Inflammatory macrophage treated with lipopolysaccharide for 1 hour (primary cell): ENCODE data around the gene KIAA0930.
A peak's percentile ranks its signal among the peaks of the same experiment; 100 is the strongest.
"Not testable (repeated sequence)": the region's sequence is repeated elsewhere in the genome, so short reads cannot be mapped to it uniquely, and the experiment has no call there.

Experiments
- DNase-seq, 2 donors: peaks; one replicate each; pipeline ENCODE4 v3.0.0-alpha.2; 2020 to 2022

Gene KIAA0930

DNA sequence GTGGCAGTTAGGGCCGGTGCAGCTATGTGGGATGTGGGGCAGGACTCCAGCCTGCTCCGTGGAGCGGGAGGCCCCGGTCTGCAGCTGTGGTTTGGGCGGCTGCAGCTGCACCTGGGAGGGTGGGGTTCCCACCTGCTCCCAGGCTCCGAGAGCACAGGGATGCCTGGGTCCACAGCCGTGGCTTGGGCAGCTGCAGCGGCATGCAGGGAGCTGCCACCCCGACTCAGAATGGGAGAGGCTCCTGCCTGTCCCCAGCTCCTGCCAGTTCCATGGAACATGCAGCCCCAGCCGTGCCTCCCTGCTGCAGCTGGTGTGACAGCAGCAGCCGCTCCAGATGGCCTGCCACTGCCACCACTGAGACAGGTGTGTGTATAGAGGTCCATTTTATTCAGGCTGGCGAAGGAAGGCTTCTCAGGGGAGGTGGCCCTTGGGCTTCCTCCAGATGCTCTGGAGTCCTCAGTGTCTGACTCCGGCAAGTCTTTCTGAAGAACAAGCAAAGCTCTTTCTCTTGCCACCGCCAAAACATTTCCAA is 22.3 kb upstream of the KIAA0930 start:
- no peak for DNase-seq

DNA sequence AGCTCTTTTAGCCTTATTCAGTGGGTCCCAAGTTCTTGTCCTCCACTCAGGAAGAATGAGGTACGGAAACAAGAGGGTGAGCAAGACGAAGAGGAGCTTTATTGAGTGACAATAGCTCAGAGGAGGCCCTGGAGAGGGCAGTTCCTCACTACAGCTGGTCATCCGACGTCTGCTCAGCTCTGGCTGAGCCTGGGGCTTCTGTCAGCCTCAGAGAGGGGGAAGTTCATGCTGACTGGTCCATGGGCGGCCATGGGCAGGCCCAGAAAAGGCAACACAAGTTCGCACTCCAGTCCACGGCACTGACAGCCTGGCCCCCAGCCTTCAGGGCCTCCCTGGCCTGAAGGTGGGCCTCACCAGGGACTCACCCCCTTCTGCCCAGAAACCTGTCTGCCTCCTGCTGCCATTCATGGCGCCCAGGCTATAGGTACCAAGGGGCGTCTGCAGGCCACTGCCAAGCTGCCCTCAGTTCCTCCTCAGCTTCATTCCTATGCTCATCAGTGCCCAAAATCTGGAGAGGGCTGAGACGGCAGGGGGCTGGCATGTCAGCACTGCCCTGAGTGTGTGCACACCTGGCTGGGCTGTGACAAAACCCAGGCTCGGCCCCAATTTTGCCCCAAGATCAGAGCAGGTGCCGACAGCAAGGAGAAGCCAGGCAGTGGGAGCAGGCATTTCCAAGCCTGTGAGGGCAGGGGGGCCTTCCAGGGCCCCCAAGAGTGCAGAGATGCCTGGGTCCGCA is 21.7 kb upstream of the KIAA0930 start:
- DNase-seq, result peak; percentile 57 to 63

DNA sequence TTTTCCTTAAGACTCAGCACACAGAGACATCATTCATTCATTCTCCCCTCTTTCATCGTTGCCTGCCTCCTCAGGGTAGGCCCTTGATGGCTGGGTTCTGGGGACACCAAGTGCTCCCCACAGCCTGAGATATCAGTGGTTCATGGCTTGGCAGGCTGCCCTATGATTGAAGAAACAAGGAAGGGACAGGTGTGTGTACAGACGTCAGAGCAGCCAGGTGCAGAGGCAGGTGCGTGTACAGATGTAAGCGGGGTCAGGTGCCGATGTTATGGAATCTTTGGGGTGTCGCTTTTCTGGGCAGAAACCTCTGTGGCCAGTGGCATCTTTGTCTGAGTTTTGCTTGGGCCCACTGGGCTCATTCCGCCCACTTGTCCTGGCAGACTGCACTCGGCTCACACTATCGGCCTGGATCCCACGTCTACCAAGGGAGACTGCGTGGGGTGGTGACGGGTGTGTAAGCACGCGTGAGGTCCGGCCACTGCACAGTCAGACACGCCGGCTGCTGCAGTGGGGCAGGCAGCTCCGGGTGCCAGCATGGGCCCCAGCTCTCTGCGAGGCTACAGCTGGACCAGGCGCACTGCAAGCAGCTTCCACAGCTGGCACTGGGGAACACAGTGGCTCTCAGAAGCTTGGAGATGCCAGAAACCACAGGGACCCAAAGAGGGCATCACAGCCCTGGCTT is 20.9 kb upstream of the KIAA0930 start:
- no peak for DNase-seq

DNA sequence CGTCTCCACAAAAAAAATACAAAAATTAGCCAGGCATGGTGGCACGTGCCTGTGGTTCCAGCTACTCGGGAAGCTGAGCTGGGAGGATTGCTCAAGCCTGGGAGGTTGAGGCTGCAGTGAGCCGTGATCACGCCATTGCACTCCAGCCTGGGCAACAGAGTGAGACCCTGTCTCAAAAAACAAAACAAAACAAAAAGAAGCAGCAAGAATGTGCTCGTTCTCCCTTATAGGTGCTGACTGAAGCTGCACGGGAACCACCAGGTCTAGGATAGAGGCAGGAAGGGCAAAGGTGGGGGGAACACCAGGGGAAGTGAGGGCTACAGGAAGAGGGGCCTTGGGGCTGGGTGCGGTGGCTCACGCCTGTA is 19.7 kb upstream of the KIAA0930 start:
- not testable (repeated sequence) for DNase-seq

DNA sequence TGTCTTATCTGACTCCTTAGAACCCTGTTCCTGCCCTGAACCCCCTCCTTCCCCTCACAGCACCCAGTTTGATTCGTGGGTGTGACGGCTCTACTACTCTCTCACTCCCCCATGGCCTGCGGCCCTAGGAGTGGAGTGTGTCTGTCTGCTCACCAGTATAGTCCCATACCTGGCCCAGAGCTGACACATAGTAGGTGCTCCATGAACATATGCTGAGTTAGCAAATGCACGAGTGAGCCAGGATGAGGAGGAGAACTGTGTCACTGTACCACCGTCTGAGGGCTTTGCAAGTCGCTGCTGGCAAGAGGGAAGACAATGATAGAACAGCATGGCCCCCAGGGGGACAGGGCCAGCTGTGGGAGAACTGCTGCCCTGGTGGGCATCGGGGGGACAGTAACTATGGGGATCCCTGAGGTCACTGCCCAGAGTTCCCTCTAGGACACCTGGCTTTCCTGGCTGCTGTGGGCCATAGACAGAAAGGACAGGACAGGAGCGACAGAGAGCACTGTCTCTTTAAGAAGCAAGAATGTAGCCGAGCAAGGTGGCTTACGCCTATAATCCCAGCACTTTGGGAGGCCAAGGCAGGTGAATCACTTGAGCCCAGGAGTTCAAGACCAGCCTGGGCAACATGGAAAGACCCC is 19.2 kb upstream of the KIAA0930 start:
- no peak for DNase-seq

DNA sequence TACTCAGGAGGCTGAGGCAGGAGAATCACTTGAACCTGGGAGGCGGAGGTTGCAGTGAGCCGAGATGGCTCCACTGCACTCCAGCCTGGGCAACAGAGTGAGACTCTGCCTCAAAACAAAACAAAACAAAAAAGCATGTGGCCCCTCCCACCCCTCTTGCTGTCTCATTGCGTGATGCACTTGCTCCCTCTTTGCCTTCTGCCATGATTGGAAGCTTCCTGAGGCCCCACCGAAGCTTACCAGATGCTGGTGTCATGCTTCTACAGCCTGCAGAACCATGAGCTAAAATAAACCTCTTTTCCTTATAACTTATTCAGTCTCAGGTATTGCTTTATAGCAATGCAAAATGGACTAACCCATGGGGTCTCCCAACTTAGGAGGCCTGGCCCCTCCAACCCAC is 17.2 kb upstream of the KIAA0930 start:
- not testable (repeated sequence) for DNase-seq

DNA sequence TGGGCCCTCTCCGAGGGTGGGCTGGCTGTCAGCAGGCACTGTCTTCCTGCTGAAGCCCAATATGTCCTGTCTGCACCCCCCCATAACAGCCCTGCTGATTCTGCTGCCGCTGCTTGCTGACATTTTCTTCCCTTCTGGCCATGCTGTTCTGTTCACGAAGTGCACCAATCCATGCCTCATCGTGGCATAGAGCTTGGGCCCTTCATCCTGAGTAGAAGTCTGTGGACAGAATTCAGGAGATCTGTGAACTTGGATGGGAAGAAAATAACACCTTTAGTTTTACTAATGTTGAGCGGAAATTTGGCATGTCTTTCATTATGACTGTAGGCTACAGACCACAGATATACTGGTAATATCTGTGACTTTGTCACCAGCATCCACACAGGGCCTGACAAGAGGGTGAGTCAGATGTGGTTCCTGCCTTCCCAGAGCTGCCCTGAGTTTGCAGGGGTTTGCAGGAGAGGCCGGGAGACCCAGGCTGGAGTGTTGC is 14.1 kb upstream of the KIAA0930 start:
- no peak for DNase-seq

DNA sequence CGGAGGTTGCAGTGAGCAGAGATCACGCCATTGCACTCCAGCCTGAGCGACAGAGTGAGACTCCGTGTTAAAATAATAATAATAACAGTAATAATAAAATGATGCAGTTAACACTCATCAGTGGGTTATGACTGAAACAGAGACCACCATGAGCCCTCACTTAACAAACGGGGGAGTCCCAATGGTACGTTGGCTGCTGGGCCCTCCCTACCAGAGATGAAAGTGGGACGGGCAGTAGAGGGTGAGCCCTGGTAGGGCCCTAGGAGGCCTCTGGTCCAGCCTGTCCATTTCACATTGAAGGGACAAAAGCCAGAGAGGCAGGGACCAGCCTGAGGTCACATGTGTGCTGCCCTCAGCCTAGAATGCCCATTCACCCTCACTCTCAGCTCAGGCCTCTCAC is 13.7 kb upstream of the KIAA0930 start:
- DNase-seq, result no peak

DNA sequence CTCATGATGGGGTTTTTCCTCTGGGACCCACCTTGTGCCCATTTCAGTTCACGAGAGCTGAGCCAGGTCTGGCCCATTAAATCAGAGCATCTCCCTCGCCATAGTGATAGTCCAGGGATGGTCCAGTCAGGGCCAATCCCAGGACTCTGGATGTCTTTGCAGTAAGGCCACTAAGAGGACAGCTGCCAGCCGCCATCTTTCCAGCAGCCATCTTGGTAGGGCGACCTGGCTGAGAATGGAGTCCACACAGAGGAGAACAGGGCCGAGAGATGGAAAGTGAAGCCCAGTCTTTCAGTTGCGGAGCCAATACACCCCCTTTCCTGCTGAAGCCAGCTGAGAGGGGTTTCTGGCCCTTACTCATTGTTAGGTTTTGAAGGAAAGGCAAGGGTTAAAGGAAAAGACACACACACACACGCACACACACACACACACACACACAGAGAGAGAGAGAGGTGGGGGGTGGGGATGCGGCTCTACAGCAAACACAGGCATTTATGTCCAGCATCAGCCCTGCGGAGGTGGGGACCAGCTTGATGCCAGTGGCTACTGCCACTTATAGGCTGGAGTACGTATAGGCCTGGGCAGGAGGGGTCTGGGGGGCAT is 12.4 kb upstream of the KIAA0930 start:
- DNase-seq, result no peak

DNA sequence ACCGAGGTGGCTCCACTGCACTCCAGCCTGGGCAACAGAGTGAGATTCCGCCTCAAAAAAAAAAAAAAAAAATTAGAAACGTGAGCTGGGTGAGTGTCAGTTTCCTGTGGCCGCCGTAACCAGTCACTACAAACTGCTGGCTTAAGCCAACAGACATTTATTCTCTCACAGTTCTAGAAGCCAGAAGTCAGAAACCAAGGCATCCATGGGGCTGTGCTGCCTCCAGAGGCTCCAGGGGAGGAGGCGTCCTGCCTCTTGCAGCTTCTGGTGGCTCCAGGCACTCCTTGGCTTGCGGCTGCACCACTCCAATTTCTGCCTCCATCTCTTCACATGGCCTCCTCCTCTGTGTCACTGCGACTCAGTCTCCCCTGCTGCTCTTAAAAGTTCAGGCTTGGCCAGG is 11.1 kb upstream of the KIAA0930 start:
- DNase-seq, result no peak

DNA sequence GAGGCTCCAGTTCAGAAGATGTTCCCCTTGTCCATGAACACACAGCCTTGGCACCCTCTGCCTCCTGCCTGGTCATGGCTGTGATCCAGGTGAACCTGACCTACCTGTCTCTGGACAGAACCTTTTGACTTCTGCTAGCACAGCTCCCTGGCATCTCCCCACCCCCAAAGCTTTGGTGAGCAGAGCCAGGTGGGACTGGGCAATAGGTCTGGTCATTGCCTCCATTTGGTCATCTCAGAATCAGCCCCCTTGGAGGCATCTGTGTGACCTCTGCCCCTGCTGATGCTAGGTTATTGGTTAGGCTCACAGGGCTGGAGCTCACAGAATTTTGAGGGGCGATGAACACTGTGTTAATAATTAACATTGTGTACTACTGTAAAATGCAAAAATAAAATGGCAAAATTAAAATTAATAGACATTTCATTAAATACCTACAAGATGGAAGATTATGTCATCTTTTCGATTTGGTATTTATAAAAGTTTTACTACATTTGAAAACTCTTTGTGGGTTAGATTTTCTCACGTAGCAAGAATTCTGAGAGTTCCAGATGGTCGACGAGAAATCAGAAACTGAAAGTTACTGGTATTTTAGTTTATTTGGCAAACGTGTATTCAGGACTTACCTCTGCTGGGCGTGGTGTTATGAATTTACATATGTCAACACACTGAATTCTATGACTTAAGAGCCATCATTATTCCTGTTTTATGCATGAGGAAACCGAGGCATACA is 8.3 kb upstream of the KIAA0930 start:
- DNase-seq, result no peak

DNA sequence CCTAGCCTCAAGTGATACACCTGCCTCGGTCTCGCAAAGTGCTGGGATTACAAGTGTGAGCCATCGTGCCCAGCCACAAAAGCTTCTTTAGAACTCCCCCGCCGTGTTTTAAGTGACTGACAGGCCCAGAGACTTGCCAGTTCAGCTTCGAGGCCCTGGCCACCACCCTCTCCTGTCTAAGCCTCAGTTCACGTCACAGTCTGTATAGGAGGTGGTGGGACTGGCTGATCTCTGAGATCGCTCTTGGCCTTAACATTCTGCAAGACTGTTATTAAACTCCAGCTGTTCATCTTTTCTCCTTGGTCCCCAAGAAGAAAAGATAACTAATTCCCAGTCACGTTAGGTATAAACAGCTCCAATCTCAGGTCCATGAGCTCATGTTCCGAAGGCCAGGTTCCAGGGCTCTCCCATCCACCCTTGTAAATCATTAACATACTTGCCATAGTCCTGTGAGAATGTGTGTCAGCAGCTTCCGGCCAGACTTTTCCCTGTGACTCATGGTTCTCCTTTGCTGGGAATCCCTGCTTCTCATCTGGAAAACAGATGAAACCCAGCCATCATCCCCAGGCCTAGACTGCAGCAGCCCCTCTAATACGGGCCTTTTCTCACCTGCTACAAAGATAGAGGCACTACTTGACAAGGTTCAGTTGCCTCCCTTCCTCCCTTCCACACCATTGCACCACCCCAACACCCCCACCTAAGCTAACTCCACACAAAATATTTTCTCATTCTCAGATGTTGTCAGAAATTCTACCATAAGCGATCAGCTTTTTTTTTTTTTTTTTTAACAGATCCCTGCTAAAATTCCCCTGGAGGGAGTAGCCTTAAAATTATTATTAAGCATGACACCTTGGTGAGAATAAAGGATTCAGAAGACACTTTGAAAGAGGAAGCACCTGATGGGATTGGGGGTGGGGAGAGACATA is 5.6 kb upstream of the KIAA0930 start:
- peak in 1 of 2 donors; percentile 41 for DNase-seq

DNA sequence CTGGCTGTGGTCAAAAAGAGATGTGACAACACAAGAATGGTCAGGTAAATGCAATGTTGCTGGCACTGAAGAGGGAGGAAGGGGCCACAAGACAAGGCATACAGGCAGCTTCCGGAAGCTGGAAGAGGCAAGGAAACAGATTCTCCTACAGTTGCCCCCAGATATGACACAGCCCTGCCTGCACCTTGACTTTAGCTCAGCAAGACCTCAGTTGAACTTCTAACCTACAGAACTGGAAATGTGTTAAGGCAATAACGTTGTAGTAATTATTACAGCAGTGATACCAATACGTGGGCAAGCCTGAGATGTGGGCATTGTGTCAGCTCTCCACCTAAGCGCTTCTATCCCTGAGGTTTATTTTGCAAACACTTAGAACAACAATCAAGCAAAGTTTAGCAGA is 4.2 kb upstream of the KIAA0930 start:
- DNase-seq, result no peak

DNA sequence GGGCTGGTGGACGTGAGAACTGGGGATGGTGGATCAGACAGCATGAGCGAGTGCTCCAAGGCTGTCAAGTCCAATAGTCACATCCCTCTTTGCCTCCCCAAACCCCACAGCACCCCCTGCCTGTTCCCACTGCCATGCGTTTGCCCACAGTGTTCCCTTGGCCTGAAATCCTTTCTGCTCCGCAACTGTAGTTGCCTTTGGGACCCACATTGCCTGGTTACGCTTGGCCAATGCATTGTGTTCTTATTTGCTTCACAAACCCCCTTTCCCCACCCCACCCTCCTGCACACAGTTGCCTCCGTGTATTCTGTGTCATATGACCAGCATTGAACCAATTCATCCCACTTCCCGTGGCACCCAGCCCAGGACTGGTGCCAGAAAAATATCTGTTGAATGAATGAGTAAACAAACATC is 2.1 kb upstream of the KIAA0930 start:
- DNase-seq, result no peak

DNA sequence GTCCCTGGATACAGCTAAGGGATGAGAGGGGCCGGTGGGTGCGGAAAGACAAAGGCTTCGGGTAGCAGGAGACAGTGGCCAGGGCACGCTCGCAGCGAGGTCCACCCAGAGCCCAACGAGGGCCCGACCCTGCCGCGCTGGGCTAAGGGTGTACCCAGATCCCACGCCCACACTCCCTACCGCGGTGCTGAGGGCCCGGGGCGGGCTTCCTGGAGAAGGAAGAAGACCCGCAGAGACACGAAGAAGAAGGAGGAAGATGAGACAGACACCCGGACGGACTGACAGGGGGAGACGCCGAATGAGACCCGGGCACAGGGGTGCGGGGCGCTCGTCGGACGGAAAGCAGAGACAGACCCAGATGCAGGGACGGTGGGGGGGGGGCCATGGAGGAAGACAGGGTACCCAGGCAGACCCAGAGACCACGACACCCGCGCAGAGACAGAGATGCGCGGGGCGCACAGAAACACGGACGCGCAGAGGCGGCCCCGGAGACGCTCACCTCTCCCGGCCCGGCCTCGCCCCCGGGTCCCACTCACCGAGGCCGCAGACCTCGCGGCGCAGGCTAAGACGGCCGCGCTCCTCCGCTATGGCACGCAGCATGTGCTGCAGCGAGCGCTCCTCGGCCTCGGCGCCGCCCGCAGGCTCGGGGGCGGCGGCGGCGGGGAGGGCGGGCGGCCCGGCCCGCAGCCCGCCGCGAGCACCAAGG is 437 bp downstream of the KIAA0930 start:
- DNase-seq, result peak; percentile 45 to 50

DNA sequence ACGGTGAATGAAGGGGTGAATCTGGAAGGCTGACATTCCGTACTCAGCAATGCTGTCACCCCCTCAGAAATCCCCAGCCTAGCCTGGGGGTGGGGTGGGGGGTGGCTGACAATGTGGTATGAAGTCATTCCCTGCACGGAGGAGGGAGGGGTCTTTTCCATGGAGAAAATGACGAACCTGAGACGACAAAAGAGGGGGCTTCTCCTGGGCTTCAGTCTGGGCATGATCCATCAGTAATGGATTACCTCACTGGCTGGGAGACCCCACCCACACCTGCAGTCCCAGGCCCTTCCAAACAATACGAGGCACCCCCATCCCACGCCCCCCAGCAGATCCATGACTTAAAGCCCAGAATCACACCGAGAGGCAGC is 1.0 kb downstream of the KIAA0930 start:
- no peak for DNase-seq

DNA sequence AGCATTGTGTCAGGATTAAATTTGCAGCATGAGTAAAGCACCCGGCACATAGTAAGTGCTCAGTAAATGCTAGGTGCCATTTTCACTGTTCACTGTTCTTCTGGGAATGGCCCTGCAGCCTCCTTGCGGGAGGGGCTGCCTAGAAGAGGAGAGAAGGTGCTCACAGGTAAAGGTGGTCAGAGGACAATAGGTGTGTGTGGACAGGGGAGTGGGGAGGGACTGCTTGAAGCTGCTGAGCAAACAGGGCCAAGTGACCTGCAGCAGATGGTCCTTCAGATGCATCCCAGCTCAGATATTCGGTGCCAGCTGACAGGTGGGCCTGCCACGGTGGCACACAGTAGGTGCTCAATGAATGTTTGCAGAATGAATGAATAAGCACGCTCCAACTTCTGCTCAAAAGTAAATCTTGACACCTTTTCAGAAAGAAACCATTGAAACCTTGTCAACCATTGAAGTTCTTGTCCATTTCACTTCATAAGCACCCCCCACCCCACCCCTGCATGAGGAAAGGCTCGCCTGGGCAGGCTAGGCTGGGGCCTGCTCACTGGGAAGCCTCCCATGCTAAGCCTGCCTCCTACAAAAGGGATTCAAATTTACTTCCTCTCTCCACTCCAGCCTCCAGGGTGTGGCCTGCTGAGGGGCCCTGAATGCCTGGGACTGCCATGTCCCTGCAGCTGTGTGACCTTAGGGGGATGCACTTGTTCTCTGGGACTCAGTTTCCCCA is 1.6 kb downstream of the KIAA0930 start:
- DNase-seq, result peak; percentile 55 to 67

DNA sequence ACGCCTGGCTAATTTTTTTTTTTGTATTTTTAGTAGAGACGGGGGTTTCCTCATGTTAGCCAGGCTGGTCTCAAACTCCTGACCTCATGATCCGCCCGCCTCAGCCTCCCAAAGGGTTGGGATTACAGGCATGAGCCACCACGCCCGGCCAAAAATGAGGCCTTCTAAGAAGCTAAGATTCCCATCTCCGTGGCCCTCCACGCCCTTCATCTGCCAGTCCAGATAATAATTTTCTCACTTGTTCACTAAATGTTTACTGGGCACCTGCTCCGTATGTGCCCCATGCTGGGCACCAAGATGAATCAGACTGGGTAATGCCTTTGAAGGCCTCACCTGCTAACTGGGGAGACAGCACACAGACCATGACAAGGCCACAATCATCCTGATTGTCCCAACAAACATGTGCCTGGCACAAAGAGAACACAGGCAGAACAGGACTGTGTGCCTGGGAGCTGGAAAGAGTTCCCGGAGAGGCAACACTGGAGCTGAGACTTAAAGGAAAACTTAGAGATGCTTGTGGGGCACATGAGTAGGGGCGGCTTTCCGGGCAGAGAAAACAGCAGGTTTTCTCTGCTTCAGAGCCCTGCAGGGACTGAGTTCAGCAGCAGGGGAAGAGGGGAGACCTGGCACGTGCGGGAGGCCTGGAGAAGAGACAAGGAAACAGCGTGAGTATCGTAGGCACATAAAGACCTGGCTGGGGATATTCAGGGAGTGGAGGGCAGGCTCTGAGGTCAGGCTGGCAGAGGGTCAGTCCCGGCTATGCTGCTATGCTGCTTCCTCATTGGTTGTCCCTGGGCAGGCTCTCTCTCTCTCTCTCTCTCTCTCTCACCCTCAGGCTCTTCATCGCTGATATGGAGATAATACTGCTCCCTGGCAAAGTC is 2.4 kb downstream of the KIAA0930 start:
- DNase-seq, result no peak
